Measurements from ENCODE around the gene PPP1R12B. TPM values are rescaled to one million over a fixed set of nuclear protein-coding genes. Genes with fewer than 3 reads are reported as not detected.

Gene PPP1R12B
- total and polyA plus RNA-seq, 2 experiments from 2014 or later: 13.2 to 13.8 TPM

DNA sequence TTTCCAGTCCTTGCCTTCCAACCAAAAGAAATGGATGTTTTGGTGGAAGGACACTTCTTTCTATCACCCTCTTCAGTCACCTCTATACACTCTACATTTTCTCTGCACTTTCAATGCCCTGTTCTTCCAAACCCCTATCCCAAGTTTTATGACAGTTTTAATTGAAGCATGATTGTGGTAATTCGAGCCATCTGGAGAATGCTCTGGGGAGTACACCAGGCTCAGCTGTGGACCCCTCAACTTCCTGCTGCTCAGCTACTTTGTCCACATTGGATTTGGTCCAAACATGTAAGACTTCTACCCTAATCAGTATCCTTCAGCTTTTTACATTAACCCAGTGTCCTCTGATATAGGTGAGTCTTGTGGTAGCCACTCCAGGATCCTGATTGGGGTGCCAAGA lies 232.1 kb downstream of the PPP1R12B start:
- H3K9me2 ChIP-seq (ENCODE audit: insufficient read depth): no peaks in the 10 kb centered on the region
- no peak for ATAC-seq
- Mint-ChIP-seq H3K27me3 (ENCODE audit: insufficient read depth, low read depth, poor library complexity) (no peaks in the 10 kb centered on the region), H3K27ac (peak overlapping the region; percentile 47; the same call in 1 of the 2 replicates), H3K4me3 (no peak overlapping the region), H3K36me3 (ENCODE audit: low read depth) (peaks cover 3% of the 10 kb centered on the region; the same call in 1 of the 3 replicates), H3K4me1 (peaks cover 38% of the 10 kb centered on the region), H3K9me3 (no peaks in the 10 kb centered on the region)
- no peaks in the 10 kb centered on the region for H3K27me3 ChIP-seq (ENCODE audit: insufficient read depth)
- no peak for DNase-seq (ENCODE audit: low spot score)
- TF ChIP-seq ZNF114 (CRISPR knock-in tag; IDR thresholded peaks at IDR 0.05): no peak
- TF ChIP-seq EZH2phosphoT487 (IDR thresholded peaks at IDR 0.05; ENCODE audit: unreplicated experiment): no peak
- no peak for TF ChIP-seq STAT1 (IDR thresholded peaks at IDR 0.05; ENCODE audit: unreplicated experiment)
- TF ChIP-seq, protein P1, sequence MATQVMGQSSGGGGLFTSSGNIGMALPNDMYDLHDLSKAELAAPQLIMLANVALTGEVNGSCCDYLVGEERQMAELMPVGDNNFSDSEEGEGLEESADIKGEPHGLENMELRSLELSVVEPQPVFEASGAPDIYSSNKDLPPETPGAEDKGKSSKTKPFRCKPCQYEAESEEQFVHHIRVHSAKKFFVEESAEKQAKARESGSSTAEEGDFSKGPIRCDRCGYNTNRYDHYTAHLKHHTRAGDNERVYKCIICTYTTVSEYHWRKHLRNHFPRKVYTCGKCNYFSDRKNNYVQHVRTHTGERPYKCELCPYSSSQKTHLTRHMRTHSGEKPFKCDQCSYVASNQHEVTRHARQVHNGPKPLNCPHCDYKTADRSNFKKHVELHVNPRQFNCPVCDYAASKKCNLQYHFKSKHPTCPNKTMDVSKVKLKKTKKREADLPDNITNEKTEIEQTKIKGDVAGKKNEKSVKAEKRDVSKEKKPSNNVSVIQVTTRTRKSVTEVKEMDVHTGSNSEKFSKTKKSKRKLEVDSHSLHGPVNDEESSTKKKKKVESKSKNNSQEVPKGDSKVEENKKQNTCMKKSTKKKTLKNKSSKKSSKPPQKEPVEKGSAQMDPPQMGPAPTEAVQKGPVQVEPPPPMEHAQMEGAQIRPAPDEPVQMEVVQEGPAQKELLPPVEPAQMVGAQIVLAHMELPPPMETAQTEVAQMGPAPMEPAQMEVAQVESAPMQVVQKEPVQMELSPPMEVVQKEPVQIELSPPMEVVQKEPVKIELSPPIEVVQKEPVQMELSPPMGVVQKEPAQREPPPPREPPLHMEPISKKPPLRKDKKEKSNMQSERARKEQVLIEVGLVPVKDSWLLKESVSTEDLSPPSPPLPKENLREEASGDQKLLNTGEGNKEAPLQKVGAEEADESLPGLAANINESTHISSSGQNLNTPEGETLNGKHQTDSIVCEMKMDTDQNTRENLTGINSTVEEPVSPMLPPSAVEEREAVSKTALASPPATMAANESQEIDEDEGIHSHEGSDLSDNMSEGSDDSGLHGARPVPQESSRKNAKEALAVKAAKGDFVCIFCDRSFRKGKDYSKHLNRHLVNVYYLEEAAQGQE (IDR thresholded peaks at IDR 0.05; ENCODE audit: unreplicated experiment): no peak
- no peak for TF ChIP-seq EZH2 (IDR thresholded peaks at IDR 0.05; ENCODE audit: low read depth, unreplicated experiment)
- TF ChIP-seq CREB1 (CRISPR knock-in tag; IDR thresholded peaks at IDR 0.05; ENCODE audit: low read depth): no peak
- TF ChIP-seq, protein P2, sequence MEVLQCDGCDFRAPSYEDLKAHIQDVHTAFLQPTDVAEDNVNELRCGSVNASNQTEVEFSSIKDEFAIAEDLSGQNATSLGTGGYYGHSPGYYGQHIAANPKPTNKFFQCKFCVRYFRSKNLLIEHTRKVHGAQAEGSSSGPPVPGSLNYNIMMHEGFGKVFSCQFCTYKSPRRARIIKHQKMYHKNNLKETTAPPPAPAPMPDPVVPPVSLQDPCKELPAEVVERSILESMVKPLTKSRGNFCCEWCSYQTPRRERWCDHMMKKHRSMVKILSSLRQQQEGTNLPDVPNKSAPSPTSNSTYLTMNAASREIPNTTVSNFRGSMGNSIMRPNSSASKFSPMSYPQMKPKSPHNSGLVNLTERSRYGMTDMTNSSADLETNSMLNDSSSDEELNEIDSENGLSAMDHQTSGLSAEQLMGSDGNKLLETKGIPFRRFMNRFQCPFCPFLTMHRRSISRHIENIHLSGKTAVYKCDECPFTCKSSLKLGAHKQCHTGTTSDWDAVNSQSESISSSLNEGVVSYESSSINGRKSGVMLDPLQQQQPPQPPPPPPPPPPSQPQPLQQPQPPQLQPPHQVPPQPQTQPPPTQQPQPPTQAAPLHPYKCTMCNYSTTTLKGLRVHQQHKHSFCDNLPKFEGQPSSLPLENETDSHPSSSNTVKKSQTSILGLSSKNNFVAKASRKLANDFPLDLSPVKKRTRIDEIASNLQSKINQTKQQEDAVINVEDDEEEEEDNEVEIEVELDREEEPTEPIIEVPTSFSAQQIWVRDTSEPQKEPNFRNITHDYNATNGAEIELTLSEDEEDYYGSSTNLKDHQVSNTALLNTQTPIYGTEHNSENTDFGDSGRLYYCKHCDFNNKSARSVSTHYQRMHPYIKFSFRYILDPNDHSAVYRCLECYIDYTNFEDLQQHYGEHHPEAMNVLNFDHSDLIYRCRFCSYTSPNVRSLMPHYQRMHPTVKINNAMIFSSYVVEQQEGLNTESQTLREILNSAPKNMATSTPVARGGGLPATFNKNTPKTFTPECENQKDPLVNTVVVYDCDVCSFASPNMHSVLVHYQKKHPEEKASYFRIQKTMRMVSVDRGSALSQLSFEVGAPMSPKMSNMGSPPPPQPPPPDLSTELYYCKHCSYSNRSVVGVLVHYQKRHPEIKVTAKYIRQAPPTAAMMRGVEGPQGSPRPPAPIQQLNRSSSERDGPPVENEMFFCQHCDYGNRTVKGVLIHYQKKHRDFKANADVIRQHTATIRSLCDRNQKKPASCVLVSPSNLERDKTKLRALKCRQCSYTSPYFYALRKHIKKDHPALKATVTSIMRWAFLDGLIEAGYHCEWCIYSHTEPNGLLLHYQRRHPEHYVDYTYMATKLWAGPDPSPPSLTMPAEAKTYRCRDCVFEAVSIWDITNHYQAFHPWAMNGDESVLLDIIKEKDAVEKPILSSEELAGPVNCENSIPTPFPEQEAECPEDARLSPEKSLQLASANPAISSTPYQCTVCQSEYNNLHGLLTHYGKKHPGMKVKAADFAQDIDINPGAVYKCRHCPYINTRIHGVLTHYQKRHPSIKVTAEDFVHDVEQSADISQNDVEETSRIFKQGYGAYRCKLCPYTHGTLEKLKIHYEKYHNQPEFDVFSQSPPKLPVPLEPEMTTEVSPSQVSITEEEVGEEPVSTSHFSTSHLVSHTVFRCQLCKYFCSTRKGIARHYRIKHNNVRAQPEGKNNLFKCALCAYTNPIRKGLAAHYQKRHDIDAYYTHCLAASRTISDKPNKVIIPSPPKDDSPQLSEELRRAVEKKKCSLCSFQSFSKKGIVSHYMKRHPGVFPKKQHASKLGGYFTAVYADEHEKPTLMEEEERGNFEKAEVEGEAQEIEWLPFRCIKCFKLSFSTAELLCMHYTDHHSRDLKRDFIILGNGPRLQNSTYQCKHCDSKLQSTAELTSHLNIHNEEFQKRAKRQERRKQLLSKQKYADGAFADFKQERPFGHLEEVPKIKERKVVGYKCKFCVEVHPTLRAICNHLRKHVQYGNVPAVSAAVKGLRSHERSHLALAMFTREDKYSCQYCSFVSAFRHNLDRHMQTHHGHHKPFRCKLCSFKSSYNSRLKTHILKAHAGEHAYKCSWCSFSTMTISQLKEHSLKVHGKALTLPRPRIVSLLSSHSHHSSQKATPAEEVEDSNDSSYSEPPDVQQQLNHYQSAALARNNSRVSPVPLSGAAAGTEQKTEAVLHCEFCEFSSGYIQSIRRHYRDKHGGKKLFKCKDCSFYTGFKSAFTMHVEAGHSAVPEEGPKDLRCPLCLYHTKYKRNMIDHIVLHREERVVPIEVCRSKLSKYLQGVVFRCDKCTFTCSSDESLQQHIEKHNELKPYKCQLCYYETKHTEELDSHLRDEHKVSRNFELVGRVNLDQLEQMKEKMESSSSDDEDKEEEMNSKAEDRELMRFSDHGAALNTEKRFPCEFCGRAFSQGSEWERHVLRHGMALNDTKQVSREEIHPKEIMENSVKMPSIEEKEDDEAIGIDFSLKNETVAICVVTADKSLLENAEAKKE (CRISPR knock-in tag; IDR thresholded peaks at IDR 0.05): no peak
- no peak for TF ChIP-seq POLR2AphosphoS5 (IDR thresholded peaks at IDR 0.05; ENCODE audit: low read depth)
- TF ChIP-seq, protein P3, sequence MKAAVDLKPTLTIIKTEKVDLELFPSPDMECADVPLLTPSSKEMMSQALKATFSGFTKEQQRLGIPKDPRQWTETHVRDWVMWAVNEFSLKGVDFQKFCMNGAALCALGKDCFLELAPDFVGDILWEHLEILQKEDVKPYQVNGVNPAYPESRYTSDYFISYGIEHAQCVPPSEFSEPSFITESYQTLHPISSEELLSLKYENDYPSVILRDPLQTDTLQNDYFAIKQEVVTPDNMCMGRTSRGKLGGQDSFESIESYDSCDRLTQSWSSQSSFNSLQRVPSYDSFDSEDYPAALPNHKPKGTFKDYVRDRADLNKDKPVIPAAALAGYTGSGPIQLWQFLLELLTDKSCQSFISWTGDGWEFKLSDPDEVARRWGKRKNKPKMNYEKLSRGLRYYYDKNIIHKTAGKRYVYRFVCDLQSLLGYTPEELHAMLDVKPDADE (IDR thresholded peaks at IDR 0.05): no peak
- no peak for TF ChIP-seq ZNF331 (CRISPR knock-in tag; IDR thresholded peaks at IDR 0.05; ENCODE audit: low read depth)
- TF ChIP-seq, protein P4, sequence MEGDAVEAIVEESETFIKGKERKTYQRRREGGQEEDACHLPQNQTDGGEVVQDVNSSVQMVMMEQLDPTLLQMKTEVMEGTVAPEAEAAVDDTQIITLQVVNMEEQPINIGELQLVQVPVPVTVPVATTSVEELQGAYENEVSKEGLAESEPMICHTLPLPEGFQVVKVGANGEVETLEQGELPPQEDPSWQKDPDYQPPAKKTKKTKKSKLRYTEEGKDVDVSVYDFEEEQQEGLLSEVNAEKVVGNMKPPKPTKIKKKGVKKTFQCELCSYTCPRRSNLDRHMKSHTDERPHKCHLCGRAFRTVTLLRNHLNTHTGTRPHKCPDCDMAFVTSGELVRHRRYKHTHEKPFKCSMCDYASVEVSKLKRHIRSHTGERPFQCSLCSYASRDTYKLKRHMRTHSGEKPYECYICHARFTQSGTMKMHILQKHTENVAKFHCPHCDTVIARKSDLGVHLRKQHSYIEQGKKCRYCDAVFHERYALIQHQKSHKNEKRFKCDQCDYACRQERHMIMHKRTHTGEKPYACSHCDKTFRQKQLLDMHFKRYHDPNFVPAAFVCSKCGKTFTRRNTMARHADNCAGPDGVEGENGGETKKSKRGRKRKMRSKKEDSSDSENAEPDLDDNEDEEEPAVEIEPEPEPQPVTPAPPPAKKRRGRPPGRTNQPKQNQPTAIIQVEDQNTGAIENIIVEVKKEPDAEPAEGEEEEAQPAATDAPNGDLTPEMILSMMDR (conservative IDR thresholded peaks at IDR 0.05; ENCODE audit: low read depth in 2 of 2): no peak
- no peak for TF ChIP-seq NANOG (IDR thresholded peaks at IDR 0.05; ENCODE audit: borderline replicate concordance)
- no peak for TF ChIP-seq JUNB (IDR thresholded peaks at IDR 0.05; ENCODE audit: unreplicated experiment)
- H3K4me2 ChIP-seq: no peak overlapping the region
- no peak overlapping the region for H2AFZ ChIP-seq
- H3F3A ChIP-seq (replicated peaks; ENCODE audit: low read depth): no peaks in the 10 kb centered on the region
- no peak overlapping the region for H3K4me3 ChIP-seq
- H3K4me1 ChIP-seq (ENCODE audit: insufficient read depth): peaks cover 36% of the 10 kb centered on the region
- no peaks in the 10 kb centered on the region for H3K36me3 ChIP-seq (ENCODE audit: insufficient read depth)
- H3K27ac ChIP-seq (ENCODE audit: low read depth): no peak overlapping the region
- no peaks in the 10 kb centered on the region for H3K79me2 ChIP-seq (replicated peaks; ENCODE audit: insufficient read depth)
- no peaks in the 10 kb centered on the region for H4K20me1 ChIP-seq (replicated peaks; ENCODE audit: insufficient read depth)
